Measurements from ENCODE around the gene AMH. TPM values are rescaled to one million over a fixed set of nuclear protein-coding genes. Genes with fewer than 3 reads are reported as not detected.

Gene AMH
- total and polyA plus RNA-seq, 12 donors = 0.15 to 1.0 (median 0.41) TPM

- intact Hi-C loops (cut with DNase I) = loop anchor here in 9 of 10 donors (1.0 to 10.0 kb wide), 10 partner anchors 26 to 156 kb away; partner anchors contain the start of genes AP3D1 (in 2 of the 9) and DOT1L (in 1 of the 9)
- no peak for DNase-seq
- TF ChIP-seq CTCF (IDR thresholded peaks at IDR 0.05) = no peak
- no peak for ATAC-seq
- no peaks in the 10 kb centered on the region for H3K27me3 ChIP-seq
- 67 to 72% methylated on average over 10 of the region's 10 CpGs for WGBS, 2 donors
- H3K36me3 ChIP-seq = peaks cover 1 to 29% (median 10%) of the 10 kb centered on the region in 9 donors
- H3K4me3 ChIP-seq = peak overlapping the region in 6 of 10 donors; percentile 41 to 56 (median 48)
- peak overlapping the region in 7 of 10 donors; percentile 5 to 79 (median 68) for H3K27ac ChIP-seq
- no peaks in the 10 kb centered on the region for H3K9me3 ChIP-seq
- H3K4me1 ChIP-seq = peaks cover 27 to 78% (median 65%) of the 10 kb centered on the region in 9 donors
These were observed 9.9 kb upstream of the AMH start for GRCh38 chr19:2239173-2239572.

GRCh38 chr19:2239771-2240770 is 9.1 kb upstream of the AMH start:
- Histone ChIP-seq H3K27ac (peak overlapping the region in 9 of 10 donors; percentile 5 to 79 (median 66)), H3K27me3 (no peaks in the 10 kb centered on the region), H3K4me1 (peaks cover 27 to 69% (median 56%) of the 10 kb centered on the region in 9 donors), H3K4me3 (peak overlapping the region in 9 of 10 donors; percentile 23 to 56 (median 46)), H3K36me3 (peaks cover 7 to 37% (median 19%) of the 10 kb centered on the region in 9 donors), H3K9me3 (no peaks in the 10 kb centered on the region)
- WGBS, 2 donors = 22 to 23% methylated on average over 33 to 34 of the region's 34 CpGs
- intact Hi-C loops (cut with DNase I) = loop anchor here in 9 of 10 donors (1.0 to 10.0 kb wide), 10 partner anchors 25 to 155 kb away; partner anchors contain the start of genes AP3D1 (in 2 of the 9) and DOT1L (in 1 of the 9)
- ATAC-seq (no peak), DNase-seq (no peak)
- no peak for TF ChIP-seq CTCF (IDR thresholded peaks at IDR 0.05)

GRCh38 chr19:2240881-2241760 is 8.0 kb upstream of the AMH start:
- H3K27me3 ChIP-seq = no peaks in the 10 kb centered on the region
- H3K4me3 ChIP-seq = peak overlapping the region in 5 of 10 donors; percentile 44 to 56 (median 50)
- intact Hi-C loops (cut with DNase I) = no loop called here
- ATAC-seq (no peak), DNase-seq (no peak)
- TF ChIP-seq CTCF (IDR thresholded peaks at IDR 0.05) = no peak
- no peaks in the 10 kb centered on the region for H3K9me3 ChIP-seq
- peaks cover 24 to 68% (median 52%) of the 10 kb centered on the region in 9 donors for H3K4me1 ChIP-seq
- peaks cover 13 to 47% (median 30%) of the 10 kb centered on the region in 9 donors for H3K36me3 ChIP-seq
- 75 to 77% methylated on average over 41 of the region's 41 CpGs for WGBS, 2 donors
- H3K27ac ChIP-seq = peak overlapping the region in 5 of 10 donors; percentile 63 to 79 (median 68)
